HG03378 (cell line): ENCODE data around the gene HCCS.
"Not testable (repeated sequence)": the region's sequence is repeated elsewhere in the genome, so short reads cannot be mapped to it uniquely, and the experiment has no call there.

Experiments used
- ATAC-seq: cut with Tn5 transposase; IDR thresholded peaks from one replicate; pipeline ENCODE4 v1.9.1; 2021; ENCODE audit warnings: mild to moderate bottlenecking, moderate library complexity; ENCODE audit not compliant: unreplicated experiment

HCCS gene

DNA sequence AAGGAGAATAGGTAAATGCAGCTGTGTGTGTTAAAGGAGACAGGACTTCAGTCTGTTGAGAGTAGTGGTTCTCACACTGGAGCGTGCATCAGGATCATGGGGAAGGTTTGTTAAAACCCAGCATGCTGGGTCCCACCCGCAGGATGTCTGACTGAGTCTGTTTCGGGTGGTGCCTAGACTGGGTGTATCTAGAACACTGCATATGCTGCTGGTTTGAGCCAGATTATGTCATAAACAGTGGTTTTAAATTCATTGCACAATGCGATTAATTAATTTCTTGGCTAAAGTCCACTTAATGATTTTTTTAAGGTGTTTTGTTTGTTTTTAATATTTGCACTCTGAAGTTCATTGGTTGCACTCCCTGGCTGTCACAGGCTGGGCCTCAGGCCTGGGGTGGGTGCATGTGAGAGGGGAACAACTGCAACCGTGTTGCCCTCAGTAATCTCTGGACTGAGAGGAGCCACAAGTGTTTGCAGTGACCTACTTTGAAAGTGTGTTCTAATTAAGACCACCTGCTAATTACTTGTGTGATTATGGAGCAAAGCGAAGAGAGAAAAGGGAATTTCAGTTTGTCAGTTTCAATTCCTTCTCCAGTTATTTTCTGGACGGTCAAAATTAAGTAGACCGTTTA lies 8.3 kb downstream of the HCCS start:
- ATAC-seq, result no peak

DNA sequence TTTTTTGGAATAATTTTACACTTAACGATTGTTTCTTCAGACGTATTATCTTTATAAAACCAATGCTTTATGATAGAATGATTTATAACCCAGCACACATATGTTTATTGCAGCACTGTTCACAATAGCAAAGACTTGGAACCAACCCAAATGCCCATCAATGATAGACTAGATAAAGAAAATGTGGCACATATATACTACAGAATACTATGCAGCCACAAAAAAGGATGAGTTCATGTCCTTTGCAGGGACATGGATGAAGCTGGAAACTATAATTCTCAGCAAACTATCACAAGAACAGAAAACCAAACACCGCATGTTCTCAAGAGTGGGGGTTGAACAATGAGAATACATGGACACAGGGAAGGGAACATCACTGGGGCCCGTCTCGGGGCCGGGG lies 12.0 kb downstream of the HCCS start:
- not testable (repeated sequence) for ATAC-seq

- no peak for ATAC-seq
Measured at GRCh38 chrX:11124112-11124511, 13.0 kb downstream of the HCCS start.

GRCh38 chrX:11125060-11125459 lies 13.9 kb downstream of the HCCS start:
- no peak for ATAC-seq

GRCh38 chrX:11129534-11130105 lies 18.5 kb downstream of the HCCS start:
- ATAC-seq, result no peak

DNA sequence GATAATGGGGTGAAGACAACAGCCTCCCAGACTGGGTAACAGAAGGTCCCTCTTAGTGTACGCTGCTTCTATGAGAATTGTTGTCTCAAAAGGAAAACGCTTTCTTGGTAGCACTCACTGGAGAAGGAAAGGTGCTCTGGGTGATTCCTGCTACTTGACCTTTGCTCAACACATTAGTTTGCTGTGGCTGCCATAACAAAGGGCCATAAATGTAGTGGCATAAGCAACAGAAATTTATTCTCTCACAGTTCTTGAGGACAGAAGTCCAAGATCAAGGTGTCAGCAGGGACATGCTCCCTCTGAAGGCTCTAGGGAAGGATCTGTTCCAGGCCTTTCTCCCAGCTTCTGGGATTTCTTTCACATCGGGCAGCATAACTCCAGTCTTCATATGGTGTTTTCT lies 19.0 kb downstream of the HCCS start:
- no peak for ATAC-seq

- no peak for ATAC-seq
Measured at GRCh38 chrX:11131146-11131545, 20.0 kb downstream of the HCCS start.

GRCh38 chrX:11135564-11136185 lies 24.5 kb downstream of the HCCS start:
- ATAC-seq, result no peak

- ATAC-seq, result no peak
Measured at GRCh38 chrX:11137543-11138139, 26.5 kb downstream of the HCCS start.

DNA sequence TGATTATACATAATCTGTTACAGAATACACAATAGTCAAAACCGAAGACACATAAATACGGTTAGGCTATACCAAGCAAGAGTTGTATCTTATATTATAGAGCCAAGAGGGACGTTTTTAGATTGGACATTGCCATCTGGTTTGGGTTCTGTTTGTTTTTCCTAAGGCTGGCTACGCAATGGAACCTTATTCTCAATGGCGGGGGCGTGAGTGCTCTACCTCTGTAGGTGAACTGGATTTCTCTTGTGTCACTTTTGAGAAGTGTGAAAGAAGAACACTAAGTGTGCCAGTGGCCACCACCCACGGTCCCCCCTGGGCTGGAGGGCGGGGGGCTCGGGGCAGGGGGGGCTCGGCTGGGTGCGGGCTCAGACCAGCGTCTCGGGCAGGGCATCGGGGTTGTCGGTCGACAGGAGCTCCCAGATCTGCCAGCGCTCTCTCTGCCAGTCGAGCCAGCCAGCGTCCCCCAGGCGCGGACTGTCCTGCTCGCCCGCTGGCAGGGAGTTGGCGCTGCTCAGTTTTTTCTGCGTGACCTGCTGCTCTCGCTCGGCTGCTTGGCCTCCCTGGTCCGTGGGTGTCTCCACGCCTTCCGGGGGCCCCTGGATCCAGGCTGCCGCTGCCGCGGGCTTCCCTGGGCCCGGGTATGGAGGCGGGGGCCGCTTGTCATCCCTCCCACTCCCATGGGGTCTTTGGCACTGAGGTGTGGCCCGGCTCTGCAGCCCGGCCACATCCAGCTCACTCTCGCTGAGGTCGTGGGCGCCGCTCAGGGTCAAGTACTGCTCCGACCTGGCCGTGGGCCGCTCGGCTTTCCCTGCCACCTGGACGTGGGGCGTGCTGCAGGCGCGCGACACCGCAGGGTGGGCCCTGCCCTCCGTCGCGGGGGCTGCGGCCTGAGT lies 27.6 kb downstream of the HCCS start:
- no peak for ATAC-seq

GRCh38 chrX:11143931-11144678 lies 33.0 kb downstream of the HCCS start:
- peak; percentile 91 for ATAC-seq

DNA sequence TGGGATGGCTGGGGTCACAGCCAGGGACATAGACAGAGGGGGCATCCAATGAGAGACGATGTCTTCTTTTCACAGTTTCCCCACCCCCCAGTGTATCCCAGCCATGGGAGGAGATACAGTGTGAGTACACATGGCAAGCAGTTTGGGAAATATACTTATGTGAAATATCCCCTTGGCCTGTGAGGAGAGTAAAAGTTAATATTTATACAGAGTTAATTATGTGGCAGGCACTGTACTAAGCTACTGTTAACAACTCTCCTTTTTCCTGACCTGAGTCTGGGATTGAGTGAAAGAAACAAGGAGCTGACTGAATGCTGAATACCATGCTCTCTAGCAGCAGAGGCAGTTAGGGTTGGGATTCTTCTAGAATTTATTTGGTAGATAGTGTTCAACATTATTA lies 35.3 kb downstream of the HCCS start:
- ATAC-seq, result no peak

- ATAC-seq, result no peak
Measured at GRCh38 chrX:11148401-11148800, 37.3 kb downstream of the HCCS start.

DNA sequence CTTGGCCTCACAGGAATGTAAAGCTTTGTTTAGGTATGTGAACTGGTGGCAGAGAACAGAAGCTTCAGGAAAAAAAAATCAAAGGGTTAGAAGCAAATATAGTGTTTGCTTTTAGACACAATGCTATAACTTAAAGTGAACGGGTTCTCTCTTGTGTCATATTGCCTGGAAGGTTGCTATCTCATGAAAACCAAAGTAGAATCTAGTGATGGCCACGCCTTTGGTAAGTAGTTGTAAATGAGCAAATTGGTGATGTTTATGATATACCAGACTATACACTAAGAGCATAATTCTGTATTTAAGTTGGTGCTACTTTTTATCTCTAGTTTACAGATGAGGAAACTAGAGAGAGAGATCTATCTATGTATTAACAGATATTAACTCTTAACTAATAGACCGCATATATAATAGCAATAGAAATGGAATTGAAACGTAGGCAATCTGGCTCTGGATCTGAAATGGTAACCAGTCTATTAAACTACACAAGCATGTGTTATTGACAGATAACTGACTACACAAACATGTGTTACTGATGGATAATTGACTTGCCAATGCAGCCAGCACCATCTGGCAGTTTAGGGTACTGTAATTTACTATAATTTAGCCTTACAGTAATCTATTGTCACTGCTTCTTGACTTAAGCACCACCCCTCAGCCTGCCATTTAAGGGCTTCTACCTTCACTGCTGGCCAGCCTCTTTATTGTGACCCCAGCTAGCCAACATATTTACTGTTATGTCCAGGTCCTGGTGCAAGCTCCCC lies 40.8 kb downstream of the HCCS start:
- no peak for ATAC-seq

DNA sequence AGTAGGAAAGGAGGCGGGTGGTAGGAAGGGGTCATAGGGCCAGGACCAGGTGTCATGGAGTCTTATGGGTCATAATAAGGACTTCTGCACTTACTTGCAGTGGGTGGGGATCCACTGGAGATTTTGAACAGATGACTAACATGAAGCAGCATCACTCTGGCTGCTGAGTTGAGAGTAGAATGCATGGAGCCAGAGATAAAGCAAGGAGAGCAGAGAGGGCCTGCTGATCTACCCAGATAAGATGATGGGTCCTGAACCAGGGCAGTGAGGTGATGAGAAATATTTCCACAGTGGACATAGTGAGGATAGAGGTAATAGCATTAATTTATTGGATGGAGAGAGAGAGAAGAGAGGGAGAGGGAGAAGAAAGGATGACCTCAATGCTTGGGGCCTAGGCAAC lies 48.0 kb downstream of the HCCS start:
- ATAC-seq, result no peak

GRCh38 chrX:11164433-11164832 lies 53.3 kb downstream of the HCCS start:
- ATAC-seq, result no peak

DNA sequence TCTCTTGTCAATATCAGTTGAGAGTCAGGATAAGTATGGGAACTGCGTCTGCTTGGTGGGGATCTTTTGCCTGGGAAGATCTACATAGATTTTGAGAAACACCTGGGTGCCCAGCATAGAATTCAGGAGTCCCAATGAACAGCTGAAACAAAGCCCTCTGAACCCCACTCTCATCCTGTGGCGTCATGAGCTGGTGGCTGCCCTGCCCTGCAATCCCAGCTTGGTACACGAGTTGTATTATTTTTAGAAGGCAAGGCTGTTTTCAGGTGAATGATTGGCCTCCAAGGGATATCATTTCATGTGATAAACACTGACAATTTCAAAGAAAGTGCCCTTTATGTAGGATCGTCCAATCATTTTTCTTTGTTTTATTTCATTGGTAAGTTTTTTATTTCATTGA lies 60.8 kb downstream of the HCCS start:
- ATAC-seq, result no peak

DNA sequence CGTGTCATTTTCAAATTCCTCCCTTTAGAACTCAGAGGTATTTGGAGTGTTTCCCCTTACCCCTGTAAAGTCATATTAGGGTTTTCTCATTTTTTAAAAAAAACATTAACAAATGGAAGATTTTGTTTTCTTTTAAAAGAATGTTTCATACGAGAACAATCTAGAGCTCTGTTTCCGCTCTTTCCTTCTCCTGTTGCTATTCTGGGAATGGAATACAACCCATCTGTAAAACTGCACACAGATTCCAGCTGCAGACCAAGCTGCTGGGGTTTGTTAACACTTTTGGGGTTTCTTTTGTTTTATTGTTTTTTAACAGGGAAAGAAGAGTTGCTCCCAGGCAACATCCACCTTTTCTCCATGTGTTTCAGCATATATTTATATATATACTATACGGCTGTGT lies 61.3 kb downstream of the HCCS start:
- ATAC-seq, result no peak
